Measurements from ENCODE around the gene SOX18. TPM values are rescaled to one million over a fixed set of nuclear protein-coding genes. Genes with fewer than 3 reads are reported as not detected.

Gene SOX18
- total and polyA plus RNA-seq, 2 experiments from 2014 or later = 0.21 TPM; not detected in 1

DNA sequence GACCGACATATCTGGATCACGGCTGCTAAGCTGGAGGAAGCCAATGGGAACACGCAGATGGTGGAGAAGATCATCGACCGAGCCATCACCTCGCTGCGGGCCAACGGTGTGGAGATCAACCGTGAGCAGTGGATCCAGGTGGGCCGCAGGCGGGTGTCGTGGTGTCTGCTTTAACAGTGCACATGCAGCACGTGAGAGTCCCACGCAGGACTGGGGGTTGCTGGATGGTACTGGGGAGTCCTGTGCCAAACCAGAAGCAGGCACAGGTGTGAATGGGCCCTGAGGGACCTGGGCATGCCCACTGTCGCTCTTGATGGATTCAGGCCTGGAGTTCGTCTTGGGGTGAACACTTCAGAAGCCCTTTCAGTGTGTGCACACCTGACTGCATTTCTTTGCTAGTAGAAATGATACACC lies 38.1 kb downstream of the SOX18 start (continued):
- TF ChIP-seq, protein P1, sequence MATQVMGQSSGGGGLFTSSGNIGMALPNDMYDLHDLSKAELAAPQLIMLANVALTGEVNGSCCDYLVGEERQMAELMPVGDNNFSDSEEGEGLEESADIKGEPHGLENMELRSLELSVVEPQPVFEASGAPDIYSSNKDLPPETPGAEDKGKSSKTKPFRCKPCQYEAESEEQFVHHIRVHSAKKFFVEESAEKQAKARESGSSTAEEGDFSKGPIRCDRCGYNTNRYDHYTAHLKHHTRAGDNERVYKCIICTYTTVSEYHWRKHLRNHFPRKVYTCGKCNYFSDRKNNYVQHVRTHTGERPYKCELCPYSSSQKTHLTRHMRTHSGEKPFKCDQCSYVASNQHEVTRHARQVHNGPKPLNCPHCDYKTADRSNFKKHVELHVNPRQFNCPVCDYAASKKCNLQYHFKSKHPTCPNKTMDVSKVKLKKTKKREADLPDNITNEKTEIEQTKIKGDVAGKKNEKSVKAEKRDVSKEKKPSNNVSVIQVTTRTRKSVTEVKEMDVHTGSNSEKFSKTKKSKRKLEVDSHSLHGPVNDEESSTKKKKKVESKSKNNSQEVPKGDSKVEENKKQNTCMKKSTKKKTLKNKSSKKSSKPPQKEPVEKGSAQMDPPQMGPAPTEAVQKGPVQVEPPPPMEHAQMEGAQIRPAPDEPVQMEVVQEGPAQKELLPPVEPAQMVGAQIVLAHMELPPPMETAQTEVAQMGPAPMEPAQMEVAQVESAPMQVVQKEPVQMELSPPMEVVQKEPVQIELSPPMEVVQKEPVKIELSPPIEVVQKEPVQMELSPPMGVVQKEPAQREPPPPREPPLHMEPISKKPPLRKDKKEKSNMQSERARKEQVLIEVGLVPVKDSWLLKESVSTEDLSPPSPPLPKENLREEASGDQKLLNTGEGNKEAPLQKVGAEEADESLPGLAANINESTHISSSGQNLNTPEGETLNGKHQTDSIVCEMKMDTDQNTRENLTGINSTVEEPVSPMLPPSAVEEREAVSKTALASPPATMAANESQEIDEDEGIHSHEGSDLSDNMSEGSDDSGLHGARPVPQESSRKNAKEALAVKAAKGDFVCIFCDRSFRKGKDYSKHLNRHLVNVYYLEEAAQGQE (IDR thresholded peaks at IDR 0.05; ENCODE audit: unreplicated experiment) = no peak
- TF ChIP-seq STAT1 (IDR thresholded peaks at IDR 0.05; ENCODE audit: unreplicated experiment) (no peak), CREB1 (CRISPR knock-in tag; IDR thresholded peaks at IDR 0.05; ENCODE audit: low read depth) (no peak)

DNA sequence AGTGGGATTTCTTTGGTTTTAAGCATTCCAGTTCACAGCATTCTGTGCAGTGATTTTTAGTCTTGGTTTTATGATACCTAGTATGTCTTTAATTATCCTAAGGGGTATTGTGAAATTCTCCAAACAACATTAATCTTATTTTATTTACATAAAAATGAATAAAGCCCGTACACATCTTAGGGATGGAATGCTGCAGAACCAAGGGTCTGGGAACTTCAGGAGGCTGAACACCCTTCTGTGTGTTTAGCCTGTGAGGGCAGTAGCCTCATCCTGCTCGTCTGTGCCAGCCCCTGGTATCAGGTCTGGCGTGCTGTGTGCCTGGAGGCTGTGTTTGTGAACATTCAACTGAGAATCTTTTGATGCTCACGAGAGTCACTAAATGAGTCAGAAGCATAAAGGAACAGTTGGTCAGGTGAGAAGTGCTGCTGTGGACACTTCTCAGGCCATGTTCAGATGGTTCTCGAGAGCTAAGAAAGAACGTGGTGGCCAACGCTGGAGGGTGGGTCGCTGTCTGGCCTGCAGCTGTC lies 38.7 kb downstream of the SOX18 start:
- Histone ChIP-seq H3K4me3 (no peak overlapping the region), H3K27ac (ENCODE audit: low read depth) (no peak overlapping the region), H3K4me1 (ENCODE audit: insufficient read depth) (no peaks in the 10 kb centered on the region), H3K79me2 (replicated peaks; ENCODE audit: insufficient read depth) (peaks cover 15% of the 10 kb centered on the region), H4K20me1 (replicated peaks; ENCODE audit: insufficient read depth) (peaks cover 15% of the 10 kb centered on the region), H3F3A (replicated peaks; ENCODE audit: low read depth) (0 out of 2 replicates have a peak, but pooled peaks cover 8% of the 10 kb centered on the region), H2AFZ (no peak overlapping the region), H3K4me2 (no peak overlapping the region), H3K27me3 (ENCODE audit: insufficient read depth) (no peaks in the 10 kb centered on the region), H3K36me3 (ENCODE audit: insufficient read depth) (peaks cover 28% of the 10 kb centered on the region), H3K9me2 (ENCODE audit: insufficient read depth) (no peaks in the 10 kb centered on the region)
- Mint-ChIP-seq H3K27ac (no peak overlapping the region), H3K9me3 (no peaks in the 10 kb centered on the region), H3K36me3 (ENCODE audit: low read depth) (peaks cover 66% of the 10 kb centered on the region), H3K4me1 (no peaks in the 10 kb centered on the region), H3K27me3 (ENCODE audit: insufficient read depth, low read depth, poor library complexity) (no peaks in the 10 kb centered on the region), H3K4me3 (no peak overlapping the region)
- ATAC-seq = no peak
- DNase-seq (ENCODE audit: low spot score) = no peak
- TF ChIP-seq CREB1 (CRISPR knock-in tag; IDR thresholded peaks at IDR 0.05; ENCODE audit: low read depth) = no peak
- no peak for TF ChIP-seq NANOG (IDR thresholded peaks at IDR 0.05; ENCODE audit: borderline replicate concordance)
- no peak for TF ChIP-seq ZNF331 (CRISPR knock-in tag; IDR thresholded peaks at IDR 0.05; ENCODE audit: low read depth)
- TF ChIP-seq EZH2 (IDR thresholded peaks at IDR 0.05; ENCODE audit: low read depth, unreplicated experiment) = no peak
- TF ChIP-seq STAT1 (IDR thresholded peaks at IDR 0.05; ENCODE audit: unreplicated experiment) = no peak
- TF ChIP-seq, protein P2, sequence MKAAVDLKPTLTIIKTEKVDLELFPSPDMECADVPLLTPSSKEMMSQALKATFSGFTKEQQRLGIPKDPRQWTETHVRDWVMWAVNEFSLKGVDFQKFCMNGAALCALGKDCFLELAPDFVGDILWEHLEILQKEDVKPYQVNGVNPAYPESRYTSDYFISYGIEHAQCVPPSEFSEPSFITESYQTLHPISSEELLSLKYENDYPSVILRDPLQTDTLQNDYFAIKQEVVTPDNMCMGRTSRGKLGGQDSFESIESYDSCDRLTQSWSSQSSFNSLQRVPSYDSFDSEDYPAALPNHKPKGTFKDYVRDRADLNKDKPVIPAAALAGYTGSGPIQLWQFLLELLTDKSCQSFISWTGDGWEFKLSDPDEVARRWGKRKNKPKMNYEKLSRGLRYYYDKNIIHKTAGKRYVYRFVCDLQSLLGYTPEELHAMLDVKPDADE (IDR thresholded peaks at IDR 0.05) = no peak
- no peak for TF ChIP-seq JUNB (IDR thresholded peaks at IDR 0.05; ENCODE audit: unreplicated experiment)
- TF ChIP-seq, protein P3, sequence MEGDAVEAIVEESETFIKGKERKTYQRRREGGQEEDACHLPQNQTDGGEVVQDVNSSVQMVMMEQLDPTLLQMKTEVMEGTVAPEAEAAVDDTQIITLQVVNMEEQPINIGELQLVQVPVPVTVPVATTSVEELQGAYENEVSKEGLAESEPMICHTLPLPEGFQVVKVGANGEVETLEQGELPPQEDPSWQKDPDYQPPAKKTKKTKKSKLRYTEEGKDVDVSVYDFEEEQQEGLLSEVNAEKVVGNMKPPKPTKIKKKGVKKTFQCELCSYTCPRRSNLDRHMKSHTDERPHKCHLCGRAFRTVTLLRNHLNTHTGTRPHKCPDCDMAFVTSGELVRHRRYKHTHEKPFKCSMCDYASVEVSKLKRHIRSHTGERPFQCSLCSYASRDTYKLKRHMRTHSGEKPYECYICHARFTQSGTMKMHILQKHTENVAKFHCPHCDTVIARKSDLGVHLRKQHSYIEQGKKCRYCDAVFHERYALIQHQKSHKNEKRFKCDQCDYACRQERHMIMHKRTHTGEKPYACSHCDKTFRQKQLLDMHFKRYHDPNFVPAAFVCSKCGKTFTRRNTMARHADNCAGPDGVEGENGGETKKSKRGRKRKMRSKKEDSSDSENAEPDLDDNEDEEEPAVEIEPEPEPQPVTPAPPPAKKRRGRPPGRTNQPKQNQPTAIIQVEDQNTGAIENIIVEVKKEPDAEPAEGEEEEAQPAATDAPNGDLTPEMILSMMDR (conservative IDR thresholded peaks at IDR 0.05; ENCODE audit: low read depth in 2 of 2) = no peak
- TF ChIP-seq, protein P4, sequence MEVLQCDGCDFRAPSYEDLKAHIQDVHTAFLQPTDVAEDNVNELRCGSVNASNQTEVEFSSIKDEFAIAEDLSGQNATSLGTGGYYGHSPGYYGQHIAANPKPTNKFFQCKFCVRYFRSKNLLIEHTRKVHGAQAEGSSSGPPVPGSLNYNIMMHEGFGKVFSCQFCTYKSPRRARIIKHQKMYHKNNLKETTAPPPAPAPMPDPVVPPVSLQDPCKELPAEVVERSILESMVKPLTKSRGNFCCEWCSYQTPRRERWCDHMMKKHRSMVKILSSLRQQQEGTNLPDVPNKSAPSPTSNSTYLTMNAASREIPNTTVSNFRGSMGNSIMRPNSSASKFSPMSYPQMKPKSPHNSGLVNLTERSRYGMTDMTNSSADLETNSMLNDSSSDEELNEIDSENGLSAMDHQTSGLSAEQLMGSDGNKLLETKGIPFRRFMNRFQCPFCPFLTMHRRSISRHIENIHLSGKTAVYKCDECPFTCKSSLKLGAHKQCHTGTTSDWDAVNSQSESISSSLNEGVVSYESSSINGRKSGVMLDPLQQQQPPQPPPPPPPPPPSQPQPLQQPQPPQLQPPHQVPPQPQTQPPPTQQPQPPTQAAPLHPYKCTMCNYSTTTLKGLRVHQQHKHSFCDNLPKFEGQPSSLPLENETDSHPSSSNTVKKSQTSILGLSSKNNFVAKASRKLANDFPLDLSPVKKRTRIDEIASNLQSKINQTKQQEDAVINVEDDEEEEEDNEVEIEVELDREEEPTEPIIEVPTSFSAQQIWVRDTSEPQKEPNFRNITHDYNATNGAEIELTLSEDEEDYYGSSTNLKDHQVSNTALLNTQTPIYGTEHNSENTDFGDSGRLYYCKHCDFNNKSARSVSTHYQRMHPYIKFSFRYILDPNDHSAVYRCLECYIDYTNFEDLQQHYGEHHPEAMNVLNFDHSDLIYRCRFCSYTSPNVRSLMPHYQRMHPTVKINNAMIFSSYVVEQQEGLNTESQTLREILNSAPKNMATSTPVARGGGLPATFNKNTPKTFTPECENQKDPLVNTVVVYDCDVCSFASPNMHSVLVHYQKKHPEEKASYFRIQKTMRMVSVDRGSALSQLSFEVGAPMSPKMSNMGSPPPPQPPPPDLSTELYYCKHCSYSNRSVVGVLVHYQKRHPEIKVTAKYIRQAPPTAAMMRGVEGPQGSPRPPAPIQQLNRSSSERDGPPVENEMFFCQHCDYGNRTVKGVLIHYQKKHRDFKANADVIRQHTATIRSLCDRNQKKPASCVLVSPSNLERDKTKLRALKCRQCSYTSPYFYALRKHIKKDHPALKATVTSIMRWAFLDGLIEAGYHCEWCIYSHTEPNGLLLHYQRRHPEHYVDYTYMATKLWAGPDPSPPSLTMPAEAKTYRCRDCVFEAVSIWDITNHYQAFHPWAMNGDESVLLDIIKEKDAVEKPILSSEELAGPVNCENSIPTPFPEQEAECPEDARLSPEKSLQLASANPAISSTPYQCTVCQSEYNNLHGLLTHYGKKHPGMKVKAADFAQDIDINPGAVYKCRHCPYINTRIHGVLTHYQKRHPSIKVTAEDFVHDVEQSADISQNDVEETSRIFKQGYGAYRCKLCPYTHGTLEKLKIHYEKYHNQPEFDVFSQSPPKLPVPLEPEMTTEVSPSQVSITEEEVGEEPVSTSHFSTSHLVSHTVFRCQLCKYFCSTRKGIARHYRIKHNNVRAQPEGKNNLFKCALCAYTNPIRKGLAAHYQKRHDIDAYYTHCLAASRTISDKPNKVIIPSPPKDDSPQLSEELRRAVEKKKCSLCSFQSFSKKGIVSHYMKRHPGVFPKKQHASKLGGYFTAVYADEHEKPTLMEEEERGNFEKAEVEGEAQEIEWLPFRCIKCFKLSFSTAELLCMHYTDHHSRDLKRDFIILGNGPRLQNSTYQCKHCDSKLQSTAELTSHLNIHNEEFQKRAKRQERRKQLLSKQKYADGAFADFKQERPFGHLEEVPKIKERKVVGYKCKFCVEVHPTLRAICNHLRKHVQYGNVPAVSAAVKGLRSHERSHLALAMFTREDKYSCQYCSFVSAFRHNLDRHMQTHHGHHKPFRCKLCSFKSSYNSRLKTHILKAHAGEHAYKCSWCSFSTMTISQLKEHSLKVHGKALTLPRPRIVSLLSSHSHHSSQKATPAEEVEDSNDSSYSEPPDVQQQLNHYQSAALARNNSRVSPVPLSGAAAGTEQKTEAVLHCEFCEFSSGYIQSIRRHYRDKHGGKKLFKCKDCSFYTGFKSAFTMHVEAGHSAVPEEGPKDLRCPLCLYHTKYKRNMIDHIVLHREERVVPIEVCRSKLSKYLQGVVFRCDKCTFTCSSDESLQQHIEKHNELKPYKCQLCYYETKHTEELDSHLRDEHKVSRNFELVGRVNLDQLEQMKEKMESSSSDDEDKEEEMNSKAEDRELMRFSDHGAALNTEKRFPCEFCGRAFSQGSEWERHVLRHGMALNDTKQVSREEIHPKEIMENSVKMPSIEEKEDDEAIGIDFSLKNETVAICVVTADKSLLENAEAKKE (CRISPR knock-in tag; IDR thresholded peaks at IDR 0.05) = no peak
- TF ChIP-seq POLR2AphosphoS5 (IDR thresholded peaks at IDR 0.05; ENCODE audit: low read depth) = no peak

All from GM23338 (cell line).